Neutrophil (primary cell): Measurements from ENCODE around the gene REM1.

Source experiments
- H3K27ac ChIP-seq: fragments of 200-600 bp; sonication (generic); 2 replicates; pipeline ENCODE4 v1.5.1; 2016; ENCODE audit warnings: mild to moderate bottlenecking, moderate library complexity
- H3K27me3 ChIP-seq: fragments of 200-600 bp; sonication (generic); 2 replicates; pipeline ENCODE4 v1.6.0; 2016; ENCODE audit warnings: mild to moderate bottlenecking
- H3K36me3 ChIP-seq: fragments of 200-600 bp; sonication (generic); 2 replicates; pipeline ENCODE4 v1.5.1; 2017
- H3K4me1 ChIP-seq, 2 experiments: fragments of 200-600 bp in 1 of 2; sonication (generic) in 1 of 2; 1 replicate in 1 of 2; 2 replicates in 1 of 2; pipeline versions ENCODE4 v1.5.1 to v1.6.1; 2013 to 2016; ENCODE audit warnings: low read depth in 1 of 2, low read length in 1 of 2, mild to moderate bottlenecking in 1 of 2, moderate library complexity in 1 of 2; ENCODE audit not compliant: control insufficient read depth in 1 of 2, insufficient read depth in 1 of 2
- H3K4me3 ChIP-seq, 2 experiments: fragments of 200-600 bp in 1 of 2; sonication (generic) in 1 of 2; 1 replicate in 1 of 2; 2 replicates in 1 of 2; pipeline ENCODE4 v1.5.1; 2013 to 2016; ENCODE audit warnings: low read depth in 1 of 2, low read length in 1 of 2, mild to moderate bottlenecking in 1 of 2, moderate library complexity in 1 of 2
- H3K9me3 ChIP-seq: fragments of 200-600 bp; sonication (generic); 2 replicates; pipeline ENCODE4 v1.5.1; 2016
- TF ChIP-seq, protein P1 (sequence below): fragments of 200-600 bp; sonication (generic); IDR thresholded peaks from 2 replicates; pipeline ENCODE4 v1.5.1; 2016; ENCODE audit warnings: antibody characterized with exemption

The REM1 gene

DNA sequence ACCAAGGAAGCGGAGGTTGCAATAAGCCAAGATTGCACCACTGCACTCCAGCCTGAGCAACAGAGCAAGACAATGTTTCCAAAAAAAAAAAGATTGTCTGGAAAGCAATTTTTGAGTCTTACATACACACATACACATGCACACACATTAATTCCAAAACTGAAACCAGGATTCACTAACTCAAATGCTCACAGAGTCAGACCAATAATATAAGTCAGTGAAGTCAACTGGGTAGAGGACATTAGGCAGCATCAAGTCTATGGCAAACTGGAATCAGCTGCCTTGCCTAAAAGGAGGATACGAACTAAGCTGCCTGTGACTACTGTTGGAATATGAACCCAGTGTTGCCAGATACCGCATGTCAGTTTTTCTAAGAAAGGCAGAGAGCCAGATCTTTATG is 15.7 kb downstream of the REM1 start:
- H3K27ac ChIP-seq = no peak overlapping the region
- H3K4me3 ChIP-seq = no peak overlapping the region
- H3K36me3 ChIP-seq = no peaks in the 10 kb centered on the region
- TF ChIP-seq, protein P1, sequence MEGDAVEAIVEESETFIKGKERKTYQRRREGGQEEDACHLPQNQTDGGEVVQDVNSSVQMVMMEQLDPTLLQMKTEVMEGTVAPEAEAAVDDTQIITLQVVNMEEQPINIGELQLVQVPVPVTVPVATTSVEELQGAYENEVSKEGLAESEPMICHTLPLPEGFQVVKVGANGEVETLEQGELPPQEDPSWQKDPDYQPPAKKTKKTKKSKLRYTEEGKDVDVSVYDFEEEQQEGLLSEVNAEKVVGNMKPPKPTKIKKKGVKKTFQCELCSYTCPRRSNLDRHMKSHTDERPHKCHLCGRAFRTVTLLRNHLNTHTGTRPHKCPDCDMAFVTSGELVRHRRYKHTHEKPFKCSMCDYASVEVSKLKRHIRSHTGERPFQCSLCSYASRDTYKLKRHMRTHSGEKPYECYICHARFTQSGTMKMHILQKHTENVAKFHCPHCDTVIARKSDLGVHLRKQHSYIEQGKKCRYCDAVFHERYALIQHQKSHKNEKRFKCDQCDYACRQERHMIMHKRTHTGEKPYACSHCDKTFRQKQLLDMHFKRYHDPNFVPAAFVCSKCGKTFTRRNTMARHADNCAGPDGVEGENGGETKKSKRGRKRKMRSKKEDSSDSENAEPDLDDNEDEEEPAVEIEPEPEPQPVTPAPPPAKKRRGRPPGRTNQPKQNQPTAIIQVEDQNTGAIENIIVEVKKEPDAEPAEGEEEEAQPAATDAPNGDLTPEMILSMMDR = no peak
- no peaks in the 10 kb centered on the region for H3K9me3 ChIP-seq
- peaks cover 44% of the 10 kb centered on the region for H3K27me3 ChIP-seq
- no peaks in the 10 kb centered on the region for H3K4me1 ChIP-seq

DNA sequence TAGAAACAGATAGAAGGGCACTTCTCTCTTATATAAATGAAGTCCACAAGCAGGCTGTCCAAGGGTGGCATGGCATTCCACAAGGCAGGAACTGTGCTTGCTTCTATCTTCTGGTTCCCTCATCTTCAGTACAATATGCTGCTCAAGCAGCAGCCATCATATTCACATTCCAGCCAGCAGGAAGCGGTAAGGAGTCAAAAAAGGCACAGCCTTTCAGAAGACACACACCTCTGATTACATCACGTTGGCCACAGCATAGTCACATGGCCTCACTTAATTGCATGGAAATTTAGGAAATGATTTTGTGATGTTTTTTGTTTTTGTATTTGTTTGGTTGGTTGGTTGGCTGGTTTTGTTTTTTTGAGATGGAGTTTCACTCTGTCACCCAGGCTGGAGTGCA is 19.0 kb downstream of the REM1 start:
- Histone ChIP-seq H3K4me1 (no peaks in the 10 kb centered on the region), H3K36me3 (no peaks in the 10 kb centered on the region), H3K27me3 (peaks cover 39% of the 10 kb centered on the region), H3K4me3 (no peak overlapping the region), H3K9me3 (no peaks in the 10 kb centered on the region), H3K27ac (no peak overlapping the region)
- TF ChIP-seq, protein P1 = no peak

DNA sequence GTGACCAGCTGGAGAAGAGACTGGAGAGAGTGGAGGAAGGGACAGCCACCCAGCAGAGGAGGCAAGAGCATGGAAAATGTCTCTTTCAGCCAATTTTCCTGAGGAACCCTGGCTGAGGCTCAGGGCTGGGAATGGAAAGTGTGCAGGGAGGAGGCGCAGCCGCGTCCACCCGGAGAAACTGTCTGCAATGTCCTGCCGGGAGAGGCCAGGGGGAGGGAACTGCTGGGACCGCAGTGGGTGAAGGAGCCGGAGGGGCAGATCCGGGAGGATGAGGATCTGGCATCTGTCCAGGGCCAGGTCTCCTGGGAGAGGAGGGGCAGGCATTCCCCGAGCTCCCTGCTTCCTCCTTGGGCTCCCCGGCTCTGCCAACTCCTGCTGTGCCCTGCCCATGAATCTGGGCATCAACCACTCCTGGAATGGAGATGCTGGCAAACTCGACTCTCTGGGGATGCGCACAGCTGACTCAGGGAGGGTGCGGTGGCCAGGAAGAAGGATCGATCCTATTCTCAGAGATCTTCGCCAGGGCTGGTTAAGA is 21.7 kb downstream of the REM1 start:
- Histone ChIP-seq H3K4me1 (no peaks in the 10 kb centered on the region), H3K27ac (no peak overlapping the region), H3K4me3 (no peak overlapping the region), H3K9me3 (no peaks in the 10 kb centered on the region), H3K27me3 (peaks cover 47% of the 10 kb centered on the region), H3K36me3 (no peaks in the 10 kb centered on the region)
- TF ChIP-seq, protein P1 = no peak

DNA sequence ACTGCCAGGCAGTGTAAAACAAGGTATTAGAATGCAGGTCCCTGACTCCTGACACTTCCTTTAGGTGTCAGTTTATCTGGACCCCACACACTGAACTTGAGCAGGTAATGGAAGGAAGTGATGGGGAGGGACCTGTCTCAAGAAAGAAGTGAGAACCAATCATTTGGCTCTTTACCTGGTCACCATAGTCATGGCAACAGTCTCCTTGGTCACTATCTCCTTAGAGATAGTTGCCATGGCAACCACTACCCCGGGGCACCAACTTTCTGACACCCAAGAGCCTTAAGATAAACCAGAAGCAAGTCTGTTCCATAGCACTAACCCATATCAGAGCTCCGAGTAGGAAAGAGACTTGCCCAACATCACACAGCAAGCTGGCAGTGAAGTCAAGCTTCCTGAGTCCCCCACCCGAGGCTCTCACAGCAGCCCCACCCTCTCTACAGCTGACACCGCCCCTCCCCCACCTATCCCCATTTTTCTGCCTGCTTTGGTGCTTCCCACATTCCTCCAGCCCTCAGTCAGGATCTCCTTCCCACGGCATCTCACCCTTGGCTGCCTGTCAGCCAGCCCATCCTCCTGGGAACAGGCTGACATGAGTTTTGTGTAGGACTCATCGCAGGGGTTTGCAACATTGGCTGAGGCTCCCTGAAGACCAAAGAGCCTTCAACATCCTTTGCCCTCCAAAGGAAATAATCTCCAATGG is 22.9 kb downstream of the REM1 start:
- Histone ChIP-seq H3K4me3 (no peak overlapping the region), H3K27ac (no peak overlapping the region), H3K36me3 (no peaks in the 10 kb centered on the region), H3K9me3 (no peaks in the 10 kb centered on the region), H3K27me3 (peaks cover 46% of the 10 kb centered on the region), H3K4me1 (peaks cover 0 to 1% of the 10 kb centered on the region in 2 experiments)
- TF ChIP-seq, protein P1 = no peak

DNA sequence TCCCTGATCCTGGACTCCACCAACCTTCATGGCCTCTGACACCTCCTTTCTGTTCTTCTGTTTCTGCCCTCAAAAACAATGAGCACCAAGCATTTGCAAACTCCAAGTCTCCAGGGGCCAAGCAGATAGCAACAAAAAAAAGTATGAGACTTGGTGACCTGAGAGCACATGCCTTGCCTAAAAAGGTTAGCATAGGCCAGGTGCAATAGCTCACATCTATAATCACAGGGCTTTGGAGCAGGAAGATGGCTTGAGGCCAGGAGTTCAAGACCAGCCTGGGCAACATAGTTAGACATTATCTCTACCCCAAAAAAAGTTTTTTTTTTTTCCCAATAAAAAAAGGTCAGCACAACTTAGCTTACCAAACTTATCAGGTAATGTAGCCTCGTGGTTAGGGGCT is 25.4 kb downstream of the REM1 start:
- peaks cover 0 to 5% of the 10 kb centered on the region in 2 experiments for H3K4me1 ChIP-seq
- peaks cover 57% of the 10 kb centered on the region for H3K27me3 ChIP-seq
- H3K36me3 ChIP-seq = no peaks in the 10 kb centered on the region
- H3K4me3 ChIP-seq = no peak overlapping the region
- H3K9me3 ChIP-seq = no peaks in the 10 kb centered on the region
- no peak overlapping the region for H3K27ac ChIP-seq
- TF ChIP-seq, protein P1 = no peak
